Gastroesophageal sphincter (tissue), 3 donors: Measurements from ENCODE around the gene GLB1L3.

Experiments
- EP300 ChIP-seq: sonication (generic); formaldehyde crosslinking; IDR thresholded peaks from one replicate; pipeline ENCODE4 v1.6.1; 2017; ENCODE audit warnings: antibody characterized with exemption, mild to moderate bottlenecking
- POLR2AphosphoS5 ChIP-seq: sonication (generic); formaldehyde crosslinking; IDR thresholded peaks from one replicate; pipeline ENCODE4 v1.6.1; 2017; ENCODE audit warnings: antibody characterized with exemption
- TF ChIP-seq, protein P1 (sequence below), 4 experiments: fragments of 200-600 bp in 2 of 4; fragments of 450-650 bp in 2 of 4; sonication (generic) in 1 of 4; IDR thresholded peaks; one replicate each; pipeline ENCODE4 v1.5.1; 2017 to 2019; ENCODE audit warnings: antibody characterized with exemption in 4 of 4, mild to moderate bottlenecking in 2 of 4, moderate library complexity in 2 of 4

DNA sequence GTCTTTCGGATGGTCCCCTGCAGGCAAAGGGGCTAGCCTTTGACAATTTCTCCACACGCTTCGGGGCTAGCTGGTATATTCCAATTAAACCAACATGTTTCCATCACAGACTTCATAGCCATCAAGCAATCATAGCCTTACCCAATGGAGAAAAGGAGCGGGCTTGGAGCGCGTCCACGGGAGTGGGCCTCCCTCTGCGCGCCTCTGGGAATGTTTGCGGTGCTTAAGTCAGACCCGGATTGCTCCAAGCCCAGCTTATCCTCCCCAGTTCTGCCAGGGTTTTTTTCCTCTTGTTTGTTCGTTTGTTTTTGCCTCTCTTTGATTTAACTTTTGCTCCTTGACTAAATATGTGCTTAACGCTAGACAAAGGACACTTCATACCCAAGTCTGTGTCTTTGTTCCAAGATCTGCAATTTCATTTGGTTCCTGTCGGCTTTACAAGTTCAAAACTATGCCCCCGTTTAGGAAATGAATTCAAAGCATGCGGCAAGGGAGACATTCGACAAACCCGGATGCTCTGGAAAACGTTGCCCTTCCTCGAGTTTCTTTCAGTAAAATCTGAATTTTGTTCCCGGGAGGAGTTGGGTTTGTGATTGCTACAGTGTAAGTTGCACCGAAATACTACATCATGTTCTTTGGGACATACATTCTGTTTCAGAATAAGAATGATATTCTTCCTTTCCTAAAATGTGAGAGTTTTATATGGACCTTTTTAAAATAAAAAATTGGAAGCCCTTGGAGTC, 54.6 kb downstream of the GLB1L3 start:
- TF ChIP-seq, protein P1, sequence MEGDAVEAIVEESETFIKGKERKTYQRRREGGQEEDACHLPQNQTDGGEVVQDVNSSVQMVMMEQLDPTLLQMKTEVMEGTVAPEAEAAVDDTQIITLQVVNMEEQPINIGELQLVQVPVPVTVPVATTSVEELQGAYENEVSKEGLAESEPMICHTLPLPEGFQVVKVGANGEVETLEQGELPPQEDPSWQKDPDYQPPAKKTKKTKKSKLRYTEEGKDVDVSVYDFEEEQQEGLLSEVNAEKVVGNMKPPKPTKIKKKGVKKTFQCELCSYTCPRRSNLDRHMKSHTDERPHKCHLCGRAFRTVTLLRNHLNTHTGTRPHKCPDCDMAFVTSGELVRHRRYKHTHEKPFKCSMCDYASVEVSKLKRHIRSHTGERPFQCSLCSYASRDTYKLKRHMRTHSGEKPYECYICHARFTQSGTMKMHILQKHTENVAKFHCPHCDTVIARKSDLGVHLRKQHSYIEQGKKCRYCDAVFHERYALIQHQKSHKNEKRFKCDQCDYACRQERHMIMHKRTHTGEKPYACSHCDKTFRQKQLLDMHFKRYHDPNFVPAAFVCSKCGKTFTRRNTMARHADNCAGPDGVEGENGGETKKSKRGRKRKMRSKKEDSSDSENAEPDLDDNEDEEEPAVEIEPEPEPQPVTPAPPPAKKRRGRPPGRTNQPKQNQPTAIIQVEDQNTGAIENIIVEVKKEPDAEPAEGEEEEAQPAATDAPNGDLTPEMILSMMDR (IDR thresholded peaks at IDR 0.05): no peak
- no peak for TF ChIP-seq POLR2AphosphoS5
- TF ChIP-seq EP300: no peak
